Measurements from ENCODE around the gene TBR1.

DNA sequence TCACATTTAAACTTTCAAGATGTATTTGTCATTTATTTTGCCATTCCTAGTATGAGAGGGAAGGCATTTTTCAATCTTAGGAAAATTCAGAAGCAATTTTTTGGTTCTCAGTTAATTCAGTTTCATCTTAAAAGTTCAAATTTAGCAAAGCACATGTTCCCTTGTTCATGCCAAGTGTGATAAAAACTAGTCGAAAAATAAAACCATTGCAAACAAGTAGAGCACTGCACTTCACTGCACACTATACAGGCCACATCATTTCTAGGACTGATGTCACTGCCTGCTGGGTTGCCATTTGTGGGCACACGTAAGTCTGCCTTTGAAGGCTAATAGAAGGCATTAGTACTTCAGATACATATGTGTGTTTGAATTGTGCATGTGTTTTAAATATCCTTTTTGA, 14.3 kb downstream of the TBR1 start:
- TF ChIP-seq CTCF (IDR thresholded peaks at IDR 0.05; ENCODE audit: low read length): no peak
- no peak for TF ChIP-seq EZH2 (IDR thresholded peaks at IDR 0.05; ENCODE audit: borderline replicate concordance, low read length)
